ENCODE data around the gene CIB2. TPM values are rescaled to one million over a fixed set of nuclear protein-coding genes. Genes with fewer than 3 reads are reported as not detected.

Gene CIB2
- total RNA-seq, 1 experiment from 2014 or later, result 17.3 TPM

- Histone ChIP-seq H4K20me1 (ENCODE audit: insufficient read depth) (no peaks in the 10 kb centered on the region), H2AFZ (ENCODE audit: low read depth, low read length, poor library complexity, severe bottlenecking) (no peak overlapping the region), H3K36me3 (ENCODE audit: control insufficient read depth in 1 of 2, insufficient read depth in 2 of 2, low read length in 2 of 2) (no peaks in the 10 kb centered on the region), H3K27me3 (ENCODE audit: insufficient read depth, low read length) (no peaks in the 10 kb centered on the region), H3K4me2 (ENCODE audit: low read length) (no peak overlapping the region), H3K9me3 (ENCODE audit: control insufficient read depth in 1 of 2, insufficient read depth in 1 of 2, low read depth in 1 of 2, low read length in 2 of 2) (no peaks in the 10 kb centered on the region), H3K4me1 (ENCODE audit: control insufficient read depth in 1 of 2, insufficient read depth in 2 of 2, low read length in 2 of 2) (peaks cover 0 to 2% of the 10 kb centered on the region in 2 experiments; a peak in 1 of 4 replicates), H3K79me2 (ENCODE audit: insufficient read depth, low read length) (no peaks in the 10 kb centered on the region), H3K27ac (ENCODE audit: low read depth, low read length) (no peak overlapping the region), H3K9me2 (ENCODE audit: insufficient read depth) (no peaks in the 10 kb centered on the region), H3K9ac (ENCODE audit: low read length) (no peak overlapping the region), H3K4me3 (replicated peaks in 1 of 2; ENCODE audit: low read depth in 1 of 2, low read length in 2 of 2) (no peak overlapping the region)
- intact Hi-C loops (cut with micrococcal nuclease), result no loop called here
- DNase-seq (ENCODE audit: low read depth, low spot score), result no peak
- ChIA-PET RAD21 (ENCODE audit: low non-redundant PET in 1 of 2, low total read pairs in 2 of 2, uncharacterized antibody in 2 of 2, unreplicated experiment in 2 of 2) (no interaction called here), POLR2A (no interaction called here), CTCF (no interaction called here)
- TF ChIP-seq MAX (IDR thresholded peaks at IDR 0.05) (no peak), ZBTB33 (IDR thresholded peaks at IDR 0.05; ENCODE audit: extremely low read depth, insufficient replicate concordance, low read length) (no peak), SRF (IDR thresholded peaks at IDR 0.05; ENCODE audit: low read depth) (no peak), POLR2A (IDR thresholded peaks at IDR 0.05; ENCODE audit: borderline replicate concordance, extremely low read depth, insufficient read depth, insufficient read length) (no peak), ZFX (IDR thresholded peaks at IDR 0.05) (no peak), SIN3A (IDR thresholded peaks at IDR 0.05; ENCODE audit: low read depth) (no peak), SP1 (IDR thresholded peaks at IDR 0.05; ENCODE audit: low read depth) (no peak), JUND (IDR thresholded peaks at IDR 0.05) (no peak), CEBPB (IDR thresholded peaks at IDR 0.05; ENCODE audit: low read depth) (no peak), ZNF274 (IDR thresholded peaks at IDR 0.05; ENCODE audit: low read depth, low read length) (no peak), EZH2 (IDR thresholded peaks at IDR 0.05) (no peak), REST (IDR thresholded peaks at IDR 0.05; ENCODE audit: low read depth) (no peak)
- BruUV-seq (replicated peaks), result no TSS peak
- ATAC-seq, result no peak
Observed at GRCh38 chr15:78082743-78083110, 48.5 kb downstream of the CIB2 start.

Data from HCT116 (cell line).